Keratinocyte (primary cell): ENCODE results near the gene GINS1. TPM values are rescaled to one million over a fixed set of nuclear protein-coding genes. Genes with fewer than 3 reads are reported as not detected.

Source experiments
- DNase-seq: peaks from one replicate; pipeline ENCODE4 v3.0.0-alpha.2; 2011; ENCODE audit warnings: low read depth, missing footprints, low spot score
- FAIRE-seq: peaks from 2 replicates; lab custom pipeline; 2011; peaks lifted over from hg19 to GRCh38; lab: Jason Lieb, UNC
- H2AFZ ChIP-seq: 2 replicates; pipeline ENCODE4 v1.6.0; 2012; ENCODE audit warnings: low read length, control low read depth, inconsistent platforms; ENCODE audit not compliant: control insufficient read depth
- H3K27ac ChIP-seq: 2 replicates; pipeline ENCODE4 v1.5.1; 2011; ENCODE audit warnings: low read length; ENCODE audit not compliant: control insufficient read depth, insufficient read depth
- H3K27me3 ChIP-seq: 3 replicates; pipeline ENCODE4 v1.6.0; 2011; ENCODE audit warnings: low read length; ENCODE audit not compliant: control insufficient read depth, insufficient read depth; ENCODE audit errors: extremely low read depth
- H3K36me3 ChIP-seq, 2 experiments: 2 replicates in 1 of 2; 3 replicates in 1 of 2; pipeline ENCODE4 v1.5.1; 2011; ENCODE audit warnings: low read length in 2 of 2, mild to moderate bottlenecking in 1 of 2; ENCODE audit not compliant: control insufficient read depth in 2 of 2, insufficient read depth in 2 of 2; ENCODE audit errors: extremely low read depth in 1 of 2
- H3K4me1 ChIP-seq: 3 replicates; pipeline ENCODE4 v1.5.1; 2011; ENCODE audit warnings: low read length; ENCODE audit not compliant: control insufficient read depth, insufficient read depth; ENCODE audit errors: extremely low read depth
- H3K4me2 ChIP-seq: 3 replicates; pipeline ENCODE4 v1.6.0; 2011; ENCODE audit warnings: low read depth, low read length; ENCODE audit not compliant: control insufficient read depth, insufficient read depth; ENCODE audit errors: extremely low read depth
- H3K4me3 ChIP-seq, 3 experiments: fragments of 200-600 bp in 1 of 3; sonication (generic) in 1 of 3; 2 replicates in 2 of 3; 3 replicates in 1 of 3; pipeline ENCODE4 v1.5.1; 2011 to 2016; ENCODE audit warnings: low read length in 3 of 3, mild to moderate bottlenecking in 3 of 3, control low read depth in 2 of 3, inconsistent platforms in 1 of 3, low read depth in 1 of 3, mixed read lengths in 1 of 3, mixed run types in 1 of 3, moderate library complexity in 1 of 3; ENCODE audit not compliant: control insufficient read depth in 2 of 3, insufficient read depth in 2 of 3; ENCODE audit errors: extremely low read depth in 1 of 3
- H3K79me2 ChIP-seq: 2 replicates; pipeline ENCODE4 v1.6.0; 2012; ENCODE audit warnings: low read length; ENCODE audit not compliant: control insufficient read depth, insufficient read depth
- H3K9ac ChIP-seq: 3 replicates; pipeline ENCODE4 v1.6.0; 2011; ENCODE audit warnings: low read length; ENCODE audit not compliant: control insufficient read depth, insufficient read depth; ENCODE audit errors: extremely low read depth
- H3K9me1 ChIP-seq: 3 replicates; pipeline ENCODE4 v1.6.0; 2011; ENCODE audit warnings: low read length; ENCODE audit not compliant: control insufficient read depth, insufficient read depth; ENCODE audit errors: extremely low read depth
- H3K9me3 ChIP-seq: 2 replicates; pipeline ENCODE4 v1.5.1; 2012; ENCODE audit warnings: low read depth, low read length; ENCODE audit not compliant: control insufficient read depth
- H4K20me1 ChIP-seq: 3 replicates; pipeline ENCODE4 v1.6.0; 2011; ENCODE audit warnings: low read length; ENCODE audit not compliant: control insufficient read depth, insufficient read depth; ENCODE audit errors: extremely low read depth
- CTCF ChIP-seq, 3 experiments: IDR thresholded peaks in 1 of 3; conservative IDR thresholded peaks in 1 of 3; optimal IDR thresholded peaks in 1 of 3; 2 replicates in 2 of 3; 3 replicates in 1 of 3; pipeline versions ENCODE3 to v1.5.1; 2011; ENCODE audit warnings: low read length in 3 of 3, mild to moderate bottlenecking in 3 of 3, moderate library complexity in 2 of 3, control low read depth in 1 of 3, inconsistent platforms in 1 of 3; ENCODE audit not compliant: insufficient read depth in 2 of 3; ENCODE audit errors: extremely low read depth in 1 of 3
- EZH2 ChIP-seq: IDR thresholded peaks from one replicate; pipeline ENCODE4 v1.6.1; 2012; ENCODE audit warnings: inconsistent platforms, mild to moderate bottlenecking, low read length, moderate library complexity
- dilution Hi-C: fragments of 300-500 bp; cut with MboI; formaldehyde crosslinking; loops from one replicate; pipeline ENCODE4 v1.7.0; 2020; ENCODE audit warnings: low sequenced_read_pairs; ENCODE audit not compliant: extremely low pct_ligation_motif_present
- polyA plus RNA-seq, 5 experiments: library from polyadenylated mRNA; depleted of rRNA in 3 of 5; stranded (reverse) in 3 of 5; stranded (forward) in 1 of 5; unstranded in 1 of 5; fragments of >200 nt; gene quantifications; 1 replicate in 1 of 5; 2 replicates in 3 of 5; 3 replicates in 1 of 5; pipeline versions ENCODE4 v1.2.1 to v1.2.3, GENCODE V29; 2011 to 2012; ENCODE audit warnings: missing spikeins in 2 of 5, low read depth in 1 of 5, low replicate concordance in 1 of 5

The GINS1 gene
- polyA plus RNA-seq, 1 donor (not counting 4 experiments of a cell fraction or from before 2014, with no cell fraction given) = 12.5 TPM

- TF ChIP-seq CTCF (optimal IDR thresholded peaks at IDR 0.05 in 1 of 3, IDR thresholded peaks at IDR 0.05 in 1 of 3, conservative IDR thresholded peaks at IDR 0.05 in 1 of 3; ENCODE audit: extremely low read depth in 1 of 3, insufficient read depth in 2 of 3, low read length in 3 of 3) = no peak
- no peak for TF ChIP-seq EZH2
- Histone ChIP-seq H3K9me1 (no peaks in the 10 kb centered on the region), H2AFZ (no peak overlapping the region), H3K27me3 (no peaks in the 10 kb centered on the region), H3K4me2 (no peak overlapping the region), H3K27ac (no peak overlapping the region), H3K79me2 (no peaks in the 10 kb centered on the region), H3K9me3 (no peaks in the 10 kb centered on the region), H3K4me1 (no peaks in the 10 kb centered on the region), H3K36me3 (peaks cover 0 to 9% of the 10 kb centered on the region in 2 experiments), H4K20me1 (no peaks in the 10 kb centered on the region), H3K4me3 (no peak overlapping the region), H3K9ac (no peak overlapping the region)
- DNase-seq (no peak), FAIRE-seq (no peak)
- dilution Hi-C loops = no loop called here
These were observed 40.2 kb downstream of the GINS1 start for GRCh38 chr20:25447671-25448070.

GRCh38 chr20:25452333-25452732 is 44.9 kb downstream of the GINS1 start:
- no peaks in the 10 kb centered on the region for H3K9me3 ChIP-seq

More at GRCh38 chr20:25452333-25452732, 44.9 kb downstream of the GINS1 start:
- no peaks in the 10 kb centered on the region for H3K9me1 ChIP-seq
- H3K4me3 ChIP-seq = no peak overlapping the region
- no peaks in the 10 kb centered on the region for H3K4me1 ChIP-seq
- dilution Hi-C loops = no loop called here
- no peak overlapping the region for H2AFZ ChIP-seq
- H3K36me3 ChIP-seq = no peaks in the 10 kb centered on the region
- no peak for FAIRE-seq
- DNase-seq = no peak
- no peaks in the 10 kb centered on the region for H3K27me3 ChIP-seq
- TF ChIP-seq EZH2 = no peak
- no peak for TF ChIP-seq CTCF (optimal IDR thresholded peaks at IDR 0.05 in 1 of 3, IDR thresholded peaks at IDR 0.05 in 1 of 3, conservative IDR thresholded peaks at IDR 0.05 in 1 of 3; ENCODE audit: extremely low read depth in 1 of 3, insufficient read depth in 2 of 3, low read length in 3 of 3)
- H4K20me1 ChIP-seq = no peaks in the 10 kb centered on the region
- no peak overlapping the region for H3K9ac ChIP-seq
- H3K27ac ChIP-seq = no peak overlapping the region
- H3K79me2 ChIP-seq = no peaks in the 10 kb centered on the region
- H3K4me2 ChIP-seq = no peak overlapping the region
